Activated CD4-positive, alpha-beta T cell treated with anti-CD3 and anti-CD28 coated beads for 4 hours (primary cell): ENCODE measurements around the gene TACR1.
"Not testable (repeated sequence)": the region's sequence is repeated elsewhere in the genome, so short reads cannot be mapped to it uniquely, and the experiment has no call there.

Experiments
- DNase-seq, 2 donors: peaks; one replicate each; pipeline ENCODE4 v3.0.0-alpha.2; 2020

TACR1 gene

GRCh38 chr2:75199428-75200011 is at the start of gene TACR1:
TSS of gene TACR1 (minus strand) at chr2:75199520. CDS start at chr2:75198934, 586 bp downstream.
- peak; percentile 16 to 22 for DNase-seq

GRCh38 chr2:75248581-75248980 is 49.3 kb upstream of the TACR1 start:
- DNase-seq: not testable (repeated sequence)

GRCh38 chr2:75246441-75247167 is 47.3 kb upstream of the TACR1 start:
- DNase-seq: no peak

GRCh38 chr2:75243219-75243618 is 43.9 kb upstream of the TACR1 start:
- no peak for DNase-seq

- DNase-seq: no peak
Measured at GRCh38 chr2:75241696-75242095, 42.4 kb upstream of the TACR1 start.

GRCh38 chr2:75238670-75239330 is 39.5 kb upstream of the TACR1 start:
- DNase-seq: no peak

- no peak for DNase-seq
Measured at GRCh38 chr2:75237296-75237695, 38.0 kb upstream of the TACR1 start.

GRCh38 chr2:75233965-75234364 is 34.6 kb upstream of the TACR1 start:
- no peak for DNase-seq

- DNase-seq: no peak
Measured at GRCh38 chr2:75226617-75227016, 27.3 kb upstream of the TACR1 start.

- no peak for DNase-seq
Measured at GRCh38 chr2:75226099-75226498, 26.8 kb upstream of the TACR1 start.

- DNase-seq: no peak
Measured at GRCh38 chr2:75224636-75225094, 25.3 kb upstream of the TACR1 start.

GRCh38 chr2:75222527-75222926 is 23.2 kb upstream of the TACR1 start:
- no peak for DNase-seq

GRCh38 chr2:75221862-75222261 is 22.5 kb upstream of the TACR1 start:
- DNase-seq: no peak

GRCh38 chr2:75219213-75219612 is 19.9 kb upstream of the TACR1 start:
- not testable (repeated sequence) for DNase-seq

GRCh38 chr2:75211266-75211770 is 12.0 kb upstream of the TACR1 start:
- DNase-seq: no peak

- DNase-seq: no peak
Measured at GRCh38 chr2:75210409-75210808, 11.1 kb upstream of the TACR1 start.

GRCh38 chr2:75208738-75209137 is 9.4 kb upstream of the TACR1 start:
- DNase-seq: no peak

GRCh38 chr2:75204833-75205232 is 5.5 kb upstream of the TACR1 start:
- no peak for DNase-seq

GRCh38 chr2:75202359-75202758 is 3.0 kb upstream of the TACR1 start:
- DNase-seq: no peak

- no peak for DNase-seq
Measured at GRCh38 chr2:75200140-75201096, 1.1 kb upstream of the TACR1 start.

- DNase-seq: no peak
Measured at GRCh38 chr2:75195076-75195691, 4.1 kb downstream of the TACR1 start.

- no peak for DNase-seq
Measured at GRCh38 chr2:75194184-75194868, 5.0 kb downstream of the TACR1 start.
